Mammary epithelial cell (primary cell): Measurements from ENCODE around the gene NAALADL1.

Experiments used
- CTCF ChIP-seq, 2 donors: IDR thresholded peaks in 1 of 2; conservative IDR thresholded peaks in 1 of 2; 2 replicates each; pipeline ENCODE4 v1.5.1; 2011 to 2012; ENCODE audit warnings: inconsistent platforms in 2 of 2, low read length in 2 of 2, mild to moderate bottlenecking in 2 of 2, control low read depth in 1 of 2, low read depth in 1 of 2; ENCODE audit not compliant: insufficient read depth in 1 of 2; ENCODE audit errors: extremely low read depth in 1 of 2
- EZH2 ChIP-seq: IDR thresholded peaks from 2 replicates; pipeline ENCODE4 v1.6.1; 2012; ENCODE audit warnings: low read length, inconsistent platforms, borderline replicate concordance

GRCh38 chr11:65036931-65037330 lies 21.4 kb downstream of the NAALADL1 start:
- TF ChIP-seq CTCF (conservative IDR thresholded peaks at IDR 0.05 in 1 of 2, IDR thresholded peaks at IDR 0.05 in 1 of 2; ENCODE audit: extremely low read depth in 1 of 2, insufficient read depth in 1 of 2, low read depth in 1 of 2, low read length in 2 of 2) (no peak), EZH2 (no peak)
